HCT116 (cell line): ENCODE data around the gene SHISA4. TPM values are rescaled to one million over a fixed set of nuclear protein-coding genes. Genes with fewer than 3 reads are reported as not detected.

ENCODE experiments used
- CEBPB ChIP-seq: IDR thresholded peaks from 2 replicates; pipeline ENCODE4 v1.6.1; 2012; ENCODE audit warnings: low read depth
- CTCF ChIP-seq, 3 experiments: fragments of 200-600 bp in 1 of 3; sonication (generic) in 1 of 3; IDR thresholded peaks in 2 of 3; conservative IDR thresholded peaks in 1 of 3; 2 replicates each; pipeline ENCODE4 v1.5.1; 2012 to 2017; ENCODE audit warnings: low read depth in 2 of 3, low read length in 2 of 3, antibody characterized with exemption in 1 of 3, borderline replicate concordance in 1 of 3, control low read depth in 1 of 3, mild to moderate bottlenecking in 1 of 3, mixed read lengths in 1 of 3, mixed run types in 1 of 3, moderate library complexity in 1 of 3; ENCODE audit not compliant: insufficient read depth in 1 of 3
- ELF1 ChIP-seq: IDR thresholded peaks from 2 replicates; pipeline ENCODE4 v1.6.1; 2012; ENCODE audit warnings: low read depth, borderline replicate concordance
- EZH2 ChIP-seq: fragments of 200-600 bp; sonication (generic); IDR thresholded peaks from 2 replicates; pipeline ENCODE4 v1.6.1; 2017; ENCODE audit warnings: antibody characterized with exemption, mixed run types
- FOSL1 ChIP-seq: IDR thresholded peaks from 2 replicates; pipeline ENCODE4 v1.6.1; 2012; ENCODE audit warnings: low read depth
- JUND ChIP-seq: IDR thresholded peaks from 2 replicates; pipeline ENCODE4 v1.6.1; 2012
- MAX ChIP-seq: IDR thresholded peaks from 2 replicates; pipeline ENCODE4 v1.6.1; 2012
- POLR2AphosphoS5 ChIP-seq: IDR thresholded peaks from 2 replicates; pipeline ENCODE4 v1.6.1; 2011; ENCODE audit warnings: mild to moderate bottlenecking, low read depth, low read length, moderate library complexity
- SRF ChIP-seq: IDR thresholded peaks from 2 replicates; pipeline ENCODE4 v1.6.1; 2012; ENCODE audit warnings: low read depth
- YY1 ChIP-seq: IDR thresholded peaks from 2 replicates; pipeline ENCODE4 v1.6.1; 2011; ENCODE audit warnings: low read length, low read depth, moderate library complexity, mild to moderate bottlenecking; ENCODE audit not compliant: insufficient replicate concordance; ENCODE audit errors: extremely low read depth
- ZBTB33 ChIP-seq: IDR thresholded peaks from 2 replicates; pipeline ENCODE4 v1.6.1; 2011; ENCODE audit warnings: mild to moderate bottlenecking, low read length, moderate library complexity; ENCODE audit not compliant: insufficient replicate concordance; ENCODE audit errors: extremely low read depth
- ZFX ChIP-seq: fragments of 450-650 bp; IDR thresholded peaks from 2 replicates; pipeline ENCODE4 v1.6.1; 2017
- ZNF274 ChIP-seq: fragments of 200-500 bp; sonication (Bioruptor generic); IDR thresholded peaks from 2 replicates; pipeline ENCODE4 v1.6.1; 2014; ENCODE audit warnings: mild to moderate bottlenecking, low read depth, low read length, inconsistent platforms
- total RNA-seq: library from RNA; stranded (reverse); gene quantifications from one replicate; pipeline ENCODE4 v1.2.1, GENCODE V29; 2021; ENCODE audit not compliant: unreplicated experiment

The SHISA4 gene
- total RNA-seq, 1 experiment from 2014 or later: 15.2 TPM

GRCh38 chr1:201890223-201890622 is 1.5 kb downstream of the SHISA4 start (continued):
- TF ChIP-seq CTCF (IDR thresholded peaks at IDR 0.05 in 2 of 3, conservative IDR thresholded peaks at IDR 0.05 in 1 of 3; ENCODE audit: borderline replicate concordance in 1 of 3, insufficient read depth in 1 of 3, low read depth in 2 of 3, low read length in 2 of 3) (no peak), ZBTB33 (no peak), ELF1 (no peak), ZNF274 (no peak), JUND (no peak), EZH2 (no peak), ZFX (no peak), MAX (no peak), FOSL1 (no peak), SRF (no peak), YY1 (no peak), CEBPB (no peak), POLR2AphosphoS5 (no peak)
